PC-3 (cell line): ENCODE measurements around the gene AKNA. TPM values are rescaled to one million over a fixed set of nuclear protein-coding genes. Genes with fewer than 3 reads are reported as not detected.

ENCODE experiments used
- ATAC-seq: fragments of 200-7000 bp; cut with Tn5 transposase; 2 replicates; pipeline ENCODE4 v1.9.1; 2020; ENCODE audit warnings: mild to moderate bottlenecking, moderate library complexity
- BruUV-seq: library from RNA; stranded (reverse); fragments of 400-500 nt; replicated peaks from 2 replicates; lab custom pipeline; 2021; lab: Mats Ljungman, UMichigan
- CTCF ChIA-PET: fragments of 300-600 bp; sonication (Branson Sonifier 250); formaldehyde crosslinking; loops from one replicate; lab custom pipeline; 2022; ENCODE audit warnings: antibody characterized with exemption; lab: Charles Lee
- POLR2A ChIA-PET: fragments of 300-600 bp; sonication (Branson Sonifier 250); formaldehyde crosslinking; loops from one replicate; lab custom pipeline; 2022; ENCODE audit warnings: antibody characterized with exemption; ENCODE audit not compliant: unreplicated experiment; lab: Charles Lee
- DNase-seq: peaks from one replicate; pipeline ENCODE4 v3.0.0-alpha.2; 2015
- H2AFZ ChIP-seq: fragments of 300-600 bp; sonication (generic); 2 replicates; pipeline ENCODE4 v1.6.0; 2016; ENCODE audit warnings: antibody characterized with exemption, low read length
- H3F3A ChIP-seq: fragments of 300-600 bp; sonication (generic); one replicate; pipeline ENCODE4 v1.6.0; 2017; ENCODE audit warnings: antibody characterized with exemption, low read length, control low read depth, mild to moderate bottlenecking; ENCODE audit not compliant: unreplicated experiment
- H3K27ac ChIP-seq: fragments of 300-600 bp; sonication (generic); 2 replicates; pipeline ENCODE4 v1.5.1; 2016; ENCODE audit warnings: mild to moderate bottlenecking, low read length
- H3K27me3 ChIP-seq: fragments of 300-600 bp; sonication (generic); 2 replicates; pipeline ENCODE4 v1.6.1; 2016; ENCODE audit warnings: low read length, mixed read lengths
- H3K36me3 ChIP-seq: fragments of 300-600 bp; sonication (generic); 2 replicates; pipeline ENCODE4 v1.6.1; 2016; ENCODE audit warnings: low read depth, mixed run types, low read length, mixed read lengths
- H3K4me1 ChIP-seq: fragments of 300-600 bp; sonication (generic); 2 replicates; pipeline ENCODE4 v1.5.1; 2016; ENCODE audit warnings: low read length; ENCODE audit not compliant: insufficient read depth
- H3K4me2 ChIP-seq: fragments of 300-600 bp; sonication (generic); 2 replicates; pipeline ENCODE4 v1.6.0; 2016; ENCODE audit warnings: low read length
- H3K4me3 ChIP-seq: fragments of 300-600 bp; sonication (generic); 2 replicates; pipeline ENCODE4 v1.5.1; 2016; ENCODE audit warnings: mild to moderate bottlenecking, low read length, mixed read lengths
- H3K79me2 ChIP-seq: fragments of 300-600 bp; sonication (generic); 2 replicates; pipeline ENCODE4 v1.6.1; 2017; ENCODE audit warnings: low read length, mixed read lengths
- H3K9ac ChIP-seq: fragments of 300-600 bp; sonication (generic); 2 replicates; pipeline ENCODE4 v1.6.0; 2016; ENCODE audit warnings: mild to moderate bottlenecking, low read length
- H3K9me2 ChIP-seq: fragments of 300-600 bp; sonication (generic); replicated peaks from 2 replicates; pipeline ENCODE4 v1.6.1; 2016; ENCODE audit warnings: mixed run types, low read length, mixed read lengths
- H3K9me3 ChIP-seq: fragments of 300-600 bp; sonication (generic); 2 replicates; pipeline ENCODE4 v1.6.1; 2016; ENCODE audit warnings: low read length, mixed read lengths
- H4K20me1 ChIP-seq: fragments of 300-600 bp; sonication (generic); 2 replicates; pipeline ENCODE4 v1.6.1; 2016; ENCODE audit warnings: low read length, mixed read lengths
- EZH2 ChIP-seq: fragments of 300-600 bp; sonication (generic); IDR thresholded peaks from one replicate; pipeline ENCODE4 v1.6.1; 2017; ENCODE audit warnings: antibody characterized with exemption, mild to moderate bottlenecking, low read length; ENCODE audit not compliant: unreplicated experiment
- EZH2phosphoT487 ChIP-seq: fragments of 300-600 bp; sonication (generic); IDR thresholded peaks from 2 replicates; pipeline ENCODE4 v1.6.1; 2018; ENCODE audit warnings: mild to moderate bottlenecking, antibody characterized with exemption, low read length, borderline replicate concordance
- intact Hi-C: fragments of 100-400 bp; cut with micrococcal nuclease; formaldehyde crosslinking; loops from 2 replicates; pipeline ENCODE4 v1.9.0; 2023
- total RNA-seq: library from RNA; depleted of rRNA; stranded (reverse); fragments of >200 nt; gene quantifications from 2 replicates; pipeline ENCODE4 v1.2.3, GENCODE V29; 2014
- TF ChIP-seq, protein P1 (sequence below): fragments of 300-600 bp; sonication (generic); conservative IDR thresholded peaks from 2 replicates; pipeline ENCODE4 v1.5.1; 2017; ENCODE audit warnings: antibody characterized with exemption, low read depth, mild to moderate bottlenecking, low read length

AKNA gene
- total RNA-seq, 1 experiment from 2014 or later, result 9.1 TPM

DNA sequence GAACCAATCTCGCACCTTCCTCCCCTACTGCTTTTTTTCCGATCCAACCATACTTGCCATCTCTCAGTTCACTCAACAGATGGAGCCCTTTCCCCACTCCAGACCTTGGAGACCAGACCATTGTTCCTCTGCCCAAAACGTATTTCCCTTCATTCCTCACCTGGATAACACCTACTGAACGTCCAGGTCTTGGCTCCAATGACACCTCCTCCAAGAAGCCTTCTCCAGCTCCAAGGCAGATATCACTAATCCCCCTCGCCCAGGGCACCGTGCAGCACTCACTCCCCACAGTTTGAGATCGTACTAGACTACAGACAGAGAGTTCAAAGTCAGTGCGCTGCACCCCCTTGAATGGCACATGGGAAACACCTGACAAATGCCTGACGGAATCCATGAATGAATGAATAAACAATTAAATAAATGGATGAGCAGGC, 47.1 kb upstream of the AKNA start:
- TF ChIP-seq EZH2, result no peak
- TF ChIP-seq, protein P1, sequence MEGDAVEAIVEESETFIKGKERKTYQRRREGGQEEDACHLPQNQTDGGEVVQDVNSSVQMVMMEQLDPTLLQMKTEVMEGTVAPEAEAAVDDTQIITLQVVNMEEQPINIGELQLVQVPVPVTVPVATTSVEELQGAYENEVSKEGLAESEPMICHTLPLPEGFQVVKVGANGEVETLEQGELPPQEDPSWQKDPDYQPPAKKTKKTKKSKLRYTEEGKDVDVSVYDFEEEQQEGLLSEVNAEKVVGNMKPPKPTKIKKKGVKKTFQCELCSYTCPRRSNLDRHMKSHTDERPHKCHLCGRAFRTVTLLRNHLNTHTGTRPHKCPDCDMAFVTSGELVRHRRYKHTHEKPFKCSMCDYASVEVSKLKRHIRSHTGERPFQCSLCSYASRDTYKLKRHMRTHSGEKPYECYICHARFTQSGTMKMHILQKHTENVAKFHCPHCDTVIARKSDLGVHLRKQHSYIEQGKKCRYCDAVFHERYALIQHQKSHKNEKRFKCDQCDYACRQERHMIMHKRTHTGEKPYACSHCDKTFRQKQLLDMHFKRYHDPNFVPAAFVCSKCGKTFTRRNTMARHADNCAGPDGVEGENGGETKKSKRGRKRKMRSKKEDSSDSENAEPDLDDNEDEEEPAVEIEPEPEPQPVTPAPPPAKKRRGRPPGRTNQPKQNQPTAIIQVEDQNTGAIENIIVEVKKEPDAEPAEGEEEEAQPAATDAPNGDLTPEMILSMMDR, result peak; percentile 67
- no peak overlapping the region for H3K27ac ChIP-seq
- no TSS peak for BruUV-seq
- no peaks in the 10 kb centered on the region for H3K9me2 ChIP-seq
- H3K4me2 ChIP-seq, result no peak overlapping the region
- no peaks in the 10 kb centered on the region for H3F3A ChIP-seq
- H3K36me3 ChIP-seq, result no peaks in the 10 kb centered on the region
- peaks cover 4% of the 10 kb centered on the region; the same call in 1 of the 2 replicates for H3K4me1 ChIP-seq
- POLR2A ChIA-PET, result interaction anchor here (0.7 kb wide), 1 partner anchor 1250 kb away, joined by 4 read pairs; no protein-coding TSS in a partner anchor
- H3K9me3 ChIP-seq, result no peaks in the 10 kb centered on the region
- H3K4me3 ChIP-seq, result no peak overlapping the region
- H2AFZ ChIP-seq, result no peak overlapping the region
- CTCF ChIA-PET, result no interaction called here
- H4K20me1 ChIP-seq, result no peaks in the 10 kb centered on the region
- H3K79me2 ChIP-seq, result no peaks in the 10 kb centered on the region
- intact Hi-C loops, result loop anchor here (1.0 to 2.0 kb wide), 2 partner anchors 68 to 218 kb away; no protein-coding TSS in a partner anchor
- DNase-seq (peak; percentile 49), ATAC-seq (peak; percentile 60; the same call in 1 of the 2 replicates)
- no peak overlapping the region for H3K9ac ChIP-seq
- H3K27me3 ChIP-seq, result no peaks in the 10 kb centered on the region

DNA sequence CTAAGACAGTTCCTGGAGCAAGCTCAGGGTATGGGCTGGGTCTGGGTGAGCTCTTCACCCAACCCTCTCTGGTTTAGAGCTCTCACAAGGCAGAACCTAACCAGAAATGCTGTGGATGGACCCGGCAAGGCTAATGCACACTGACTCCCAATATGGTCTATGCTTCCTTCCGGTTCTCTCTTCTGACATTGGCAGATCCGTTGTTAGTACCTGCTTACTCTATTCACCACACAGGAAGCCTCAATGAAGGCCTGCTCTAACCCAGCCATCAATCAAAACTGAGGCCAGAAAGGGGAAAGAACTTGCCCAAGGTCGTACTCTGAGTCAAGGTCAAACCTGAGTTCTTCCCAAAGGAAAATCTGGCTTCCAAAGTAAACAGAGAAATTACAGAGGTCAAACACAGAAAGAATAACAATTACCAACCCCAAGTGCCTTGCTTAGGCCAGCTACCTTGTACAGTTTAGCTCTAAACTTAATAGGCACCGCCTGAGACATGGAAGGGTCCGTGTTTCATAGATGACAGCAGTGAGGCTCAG, 46.0 kb upstream of the AKNA start:
- Histone ChIP-seq H4K20me1 (no peaks in the 10 kb centered on the region), H3K4me3 (no peak overlapping the region), H3K9me2 (no peaks in the 10 kb centered on the region), H2AFZ (no peak overlapping the region), H3K79me2 (no peaks in the 10 kb centered on the region), H3K4me1 (peaks cover 4% of the 10 kb centered on the region; the same call in 1 of the 2 replicates), H3K27ac (no peak overlapping the region), H3F3A (no peaks in the 10 kb centered on the region), H3K9me3 (no peaks in the 10 kb centered on the region), H3K36me3 (no peaks in the 10 kb centered on the region), H3K27me3 (no peaks in the 10 kb centered on the region), H3K9ac (no peak overlapping the region), H3K4me2 (no peak overlapping the region)
- POLR2A ChIA-PET, result no interaction called here
- CTCF ChIA-PET, result no interaction called here
- ATAC-seq (no peak), DNase-seq (no peak)
- BruUV-seq, result no TSS peak
- intact Hi-C loops, result loop anchor here (2.0 kb wide), 1 partner anchor 69 kb away; no protein-coding TSS in a partner anchor
- TF ChIP-seq EZH2phosphoT487 (no peak), EZH2 (no peak)
- TF ChIP-seq, protein P1, result no peak

DNA sequence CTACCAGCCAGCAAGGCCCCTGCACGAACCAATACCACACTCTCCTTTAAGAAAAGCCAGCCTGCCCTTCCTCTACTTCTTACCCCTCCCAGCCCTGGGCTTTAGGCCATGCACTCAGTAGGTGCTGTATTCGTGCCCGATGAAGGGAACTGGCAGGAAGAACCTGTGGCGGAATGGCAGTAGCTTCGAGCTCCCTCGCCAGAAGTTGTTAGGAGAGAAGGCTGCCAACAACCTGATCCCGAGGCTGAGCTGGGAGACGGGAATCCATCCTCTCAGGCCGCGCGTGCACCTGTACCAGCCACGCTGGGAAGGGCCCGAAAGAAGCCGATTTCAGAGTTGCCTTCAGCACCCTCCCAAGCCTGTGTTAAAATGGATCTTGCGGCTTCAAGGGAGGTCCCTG, 45.3 kb upstream of the AKNA start:
- Histone ChIP-seq H3F3A (no peaks in the 10 kb centered on the region), H3K36me3 (no peaks in the 10 kb centered on the region), H3K9me3 (no peaks in the 10 kb centered on the region), H3K27ac (no peak overlapping the region), H3K27me3 (no peaks in the 10 kb centered on the region), H3K79me2 (no peaks in the 10 kb centered on the region), H3K9ac (no peak overlapping the region), H3K4me2 (no peak overlapping the region), H3K9me2 (no peaks in the 10 kb centered on the region), H3K4me1 (peaks cover 4% of the 10 kb centered on the region; the same call in 1 of the 2 replicates), H2AFZ (no peak overlapping the region), H3K4me3 (no peak overlapping the region), H4K20me1 (no peaks in the 10 kb centered on the region)
- ChIA-PET CTCF (no interaction called here), POLR2A (no interaction called here)
- DNase-seq, result no peak
- intact Hi-C loops, result no loop called here
- ATAC-seq, result no peak
- BruUV-seq, result no TSS peak
- TF ChIP-seq EZH2, result no peak
- TF ChIP-seq, protein P1, result no peak
- no peak for TF ChIP-seq EZH2phosphoT487
